ENCODE results near the gene MNS1.

- no peak for TF ChIP-seq CTCF (IDR thresholded peaks at IDR 0.05)
- TF ChIP-seq POLR2A (IDR thresholded peaks at IDR 0.05) = no peak
Measured at GRCh38 chr15:56473017-56473416, 8.1 kb upstream of the MNS1 start.
